ENCODE measurements around the gene THADA. TPM values are rescaled to one million over a fixed set of nuclear protein-coding genes. Genes with fewer than 3 reads are reported as not detected.

Gene THADA
- total RNA-seq (2022; extraction: Qiagen RNA extraction) = 19.5 to 23.3 TPM (median 21.9 TPM) in 5 replicates

DNA sequence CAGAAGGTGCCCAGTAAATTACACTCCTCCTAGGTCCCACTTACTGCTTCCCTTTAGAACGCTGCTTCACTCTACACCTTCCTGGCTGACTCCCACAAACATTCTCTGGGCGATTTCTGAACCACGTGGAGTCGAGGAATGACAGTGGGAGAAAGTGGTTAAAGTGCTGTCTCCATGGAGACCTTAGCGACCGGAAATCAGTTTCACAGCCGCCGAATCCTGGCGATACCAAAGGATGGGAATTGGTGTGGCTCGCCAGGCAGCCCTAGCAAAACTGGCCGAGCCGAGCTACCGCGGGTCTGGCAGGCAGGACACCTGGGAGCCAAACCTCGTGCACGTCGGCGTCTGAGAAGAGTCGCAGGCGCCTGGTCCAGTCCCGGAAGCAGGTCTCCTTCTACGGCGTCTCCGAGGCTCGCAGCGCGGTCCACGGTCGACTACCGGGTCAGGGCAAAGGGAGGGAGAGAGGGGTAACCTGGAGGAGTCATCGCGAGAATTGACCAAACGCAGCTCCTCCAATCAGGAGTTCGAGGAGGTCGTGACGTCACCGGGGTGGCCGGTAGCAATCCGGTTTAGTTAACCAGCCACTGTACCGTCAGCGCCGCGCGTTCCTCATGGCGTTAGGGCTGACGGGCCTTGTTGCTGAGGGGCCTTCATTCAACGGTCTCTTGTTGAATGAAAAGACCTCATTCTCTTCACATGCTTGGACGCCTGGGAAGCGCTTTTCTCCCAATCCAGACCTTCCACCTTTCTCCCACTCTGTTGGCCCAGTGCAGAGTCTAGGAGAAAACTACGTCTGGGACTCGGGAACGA, at the start of gene THADA:
Gene THADA (minus strand): TSS at position 436 of the 810 bp plus-strand sequence. CDS start 3,646 bp downstream, outside the sequence.

DNA sequence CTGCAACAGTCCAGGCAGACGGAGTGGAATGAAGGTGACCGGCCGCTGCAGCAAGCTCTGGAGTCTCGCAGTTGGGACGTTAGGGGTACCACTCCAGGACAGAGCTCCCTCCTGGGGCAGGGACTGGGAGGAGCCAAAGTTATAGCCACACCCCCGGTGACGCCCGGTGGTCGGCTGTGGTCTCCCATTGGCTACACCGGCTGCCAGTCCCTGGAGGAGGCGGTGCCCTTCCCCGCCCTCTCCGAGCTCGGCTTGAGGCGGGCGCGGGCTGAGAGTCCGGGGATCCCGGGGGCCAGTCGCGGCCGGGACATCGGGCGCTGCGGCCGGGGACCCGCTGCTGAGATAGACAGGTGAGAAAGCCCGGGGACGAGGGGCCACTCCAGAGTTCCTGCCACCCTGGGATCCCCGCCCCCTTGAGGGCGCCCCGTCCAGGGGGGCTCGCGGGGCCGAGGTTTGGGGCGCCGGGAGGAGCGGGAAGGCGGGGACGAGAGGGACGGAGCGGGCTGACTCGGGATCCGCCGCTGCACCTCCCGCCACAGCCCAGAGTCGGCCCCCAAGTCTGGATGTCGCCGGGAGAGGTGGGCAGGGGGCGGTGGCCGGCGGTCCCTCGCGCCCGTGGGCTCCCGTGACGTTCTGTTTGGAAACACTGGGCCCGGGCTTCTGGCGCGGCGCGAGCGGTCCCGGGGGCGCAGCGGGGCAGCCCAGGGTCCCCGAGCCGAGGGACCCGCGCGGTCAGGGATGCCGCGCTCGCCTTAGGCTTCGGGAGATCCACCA, 41.4 kb upstream of the THADA start, which contains the start of gene PLEKHH2:
Gene PLEKHH2 (plus strand): TSS at position 231 of the 774 bp plus-strand sequence. CDS start 7,414 bp downstream, outside the sequence.

GRCh38 chr2:43226558-43226954, 369.3 kb downstream of the THADA start, which contains the start of gene ZFP36L2:
Gene ZFP36L2, minus strand, starts transcription at chr2:43226606. Its CDS starts 291 bp downstream, at chr2:43226315.

Other genes with a start within 250 kb of the THADA start
- 1.5 to 2.4 TPM (median 2.1 TPM) in 5 replicates for gene PLEKHH2, start 41.2 kb upstream of the THADA start, total RNA-seq (2022; extraction: Qiagen RNA extraction)
- 2.3 to 2.7 TPM (median 2.6 TPM) in 5 replicates for gene C1GALT1C1L, start 80.4 kb upstream of the THADA start, total RNA-seq (2022; extraction: Qiagen RNA extraction)
- gene DYNC2LI1, start 178.0 kb upstream of the THADA start, total RNA-seq (2022; extraction: Qiagen RNA extraction) = 14.4 to 20.8 TPM (median 17.0 TPM) in 5 replicates
- not detected in 5 replicates for gene ABCG5, start 242.8 kb upstream of the THADA start, total RNA-seq (2022; extraction: Qiagen RNA extraction)
- gene ABCG8, start 242.9 kb upstream of the THADA start, total RNA-seq (2022; extraction: Qiagen RNA extraction) = 0.01 TPM in 1 of 5 replicates, not detected in the others

Measured in A549 treated with Hydrocortisone at 1 μM for 4 hours (cell line).